Fibroblast of peridontal ligament (primary cell): ENCODE results near the gene RABGEF1.
A peak's percentile ranks its signal among the peaks of the same experiment; 100 is the strongest.

Source experiments
- DNase-seq: peaks from one replicate; pipeline ENCODE4 v3.0.0-alpha.2; 2010; ENCODE audit errors: extremely low read depth

Gene RABGEF1

DNA sequence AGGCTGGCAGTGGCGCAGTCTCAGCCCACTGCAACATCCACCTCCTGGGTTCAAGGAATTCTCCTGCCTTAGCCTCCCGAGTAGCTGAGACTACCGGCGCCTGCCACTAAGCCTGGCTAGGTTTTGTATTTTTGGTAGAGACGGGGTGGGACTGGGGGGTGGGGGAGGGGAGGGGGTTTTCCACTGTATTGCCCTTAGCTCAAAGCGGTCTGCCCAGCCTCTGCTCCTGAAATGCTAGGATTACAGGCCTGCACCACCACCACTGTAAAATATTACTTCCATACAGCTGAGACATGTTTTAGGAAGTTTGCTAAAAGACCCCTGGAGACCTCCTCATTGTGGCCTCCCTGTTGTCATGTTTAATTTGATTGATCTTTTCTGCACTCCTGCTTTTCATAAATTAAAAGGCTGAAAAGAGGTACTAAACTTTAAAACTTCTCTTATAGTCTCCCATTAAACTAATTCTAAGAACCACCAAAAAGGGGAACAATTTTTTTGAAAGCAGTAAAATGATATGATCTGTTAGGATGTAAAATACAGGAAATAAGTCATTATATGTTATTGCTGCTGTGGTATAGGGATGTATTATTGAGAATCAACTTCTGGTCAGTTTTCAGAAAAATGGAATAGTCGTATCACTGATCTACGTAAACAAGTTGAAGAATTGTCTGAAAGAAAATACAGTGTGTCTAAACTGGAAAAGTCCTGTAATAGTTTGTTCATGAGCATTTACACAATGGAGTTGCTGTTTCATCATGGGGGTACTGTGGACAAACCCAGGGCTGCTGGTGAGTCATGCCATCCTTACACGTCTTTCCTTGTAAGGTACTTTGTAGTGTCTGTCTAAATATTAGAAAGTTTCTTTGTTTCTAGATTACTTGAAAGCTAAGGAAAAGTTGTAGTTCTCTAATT lies 107.6 kb downstream of the RABGEF1 start:
- DNase-seq, result peak; percentile 77

DNA sequence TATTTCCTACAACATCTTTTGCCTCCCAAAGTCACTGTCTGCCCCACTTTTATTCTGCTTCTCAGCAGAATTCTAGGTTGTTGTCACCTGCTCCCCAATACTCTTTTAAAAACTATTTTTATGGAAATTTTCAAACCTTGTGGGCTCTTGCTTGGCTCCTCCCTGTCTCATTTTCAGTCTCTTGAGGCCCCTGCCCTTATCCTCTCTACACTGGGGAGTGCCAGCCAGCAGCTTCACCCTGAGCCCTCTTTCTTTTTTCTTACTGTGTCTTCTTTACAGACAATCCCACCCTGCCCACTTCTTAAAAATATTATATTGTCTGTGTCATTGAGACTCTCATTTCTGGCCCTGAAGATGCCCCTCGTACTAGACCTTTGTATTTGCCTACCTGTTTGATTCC lies 118.8 kb downstream of the RABGEF1 start:
- no peak for DNase-seq

DNA sequence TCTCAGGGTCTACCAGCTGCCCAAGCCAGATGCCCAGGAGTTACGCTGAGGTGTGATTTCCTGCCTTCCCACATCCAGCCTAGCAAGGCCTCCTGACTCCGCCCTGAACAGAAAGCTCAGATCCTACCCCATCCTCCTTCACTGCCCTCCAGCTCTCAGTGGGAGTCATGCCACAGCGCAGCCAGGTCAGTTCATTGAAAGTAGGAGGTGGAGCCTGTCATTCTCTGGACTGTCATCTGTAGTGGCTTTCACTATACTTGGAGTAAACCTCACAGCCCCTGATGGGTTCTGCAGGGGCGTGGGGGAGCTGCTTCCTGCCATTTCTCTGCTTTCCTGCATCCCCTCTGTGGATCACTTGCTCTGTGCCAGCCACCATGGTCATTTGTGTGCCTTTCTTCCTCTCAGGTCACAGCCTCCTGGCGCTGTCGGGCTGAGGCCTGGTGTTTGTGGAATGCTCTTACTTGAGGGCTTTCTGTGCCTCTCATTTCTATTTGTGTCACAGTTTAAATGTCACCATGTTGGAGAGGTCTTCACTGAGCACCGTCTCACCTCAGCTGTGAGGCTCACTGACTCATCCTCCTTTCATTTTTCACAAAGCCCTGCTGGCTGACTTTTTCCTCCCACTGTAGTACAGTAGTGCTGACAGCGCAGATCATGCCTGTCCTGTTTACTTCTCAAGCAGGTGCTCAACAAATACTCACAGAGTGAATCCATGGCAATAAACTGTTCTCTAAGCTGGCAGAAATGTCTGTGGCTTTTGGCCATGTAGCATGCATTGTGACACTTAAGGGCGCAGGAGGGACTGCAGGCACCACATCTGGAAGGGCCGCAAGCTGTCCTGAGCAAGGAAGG lies 119.5 kb downstream of the RABGEF1 start:
- no peak for DNase-seq

DNA sequence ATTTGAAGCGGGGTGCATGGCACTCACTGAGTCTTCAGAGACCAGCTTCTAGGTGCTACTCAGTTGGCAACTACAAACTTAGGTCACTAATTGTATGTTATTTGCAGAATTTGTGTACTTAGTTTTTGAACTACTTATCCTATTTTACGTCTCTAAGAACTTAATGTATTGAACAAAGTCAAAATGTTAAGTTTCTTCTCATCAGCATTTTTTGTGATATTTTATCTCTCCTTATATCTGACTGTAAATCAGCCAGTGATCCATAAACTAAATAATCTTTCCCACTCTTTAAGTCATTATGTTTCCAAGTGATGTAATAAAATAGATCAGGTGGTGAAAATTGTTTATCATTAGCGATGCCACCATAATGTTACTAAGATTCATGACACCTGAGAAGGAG lies 120.2 kb downstream of the RABGEF1 start:
- no peak for DNase-seq
